B cell (primary cell): ENCODE data around the gene TENM4. TPM values are rescaled to one million over a fixed set of nuclear protein-coding genes. Genes with fewer than 3 reads are reported as not detected.

ENCODE experiments used
- ATAC-seq: fragments of 200-7000 bp; cut with Tn5 transposase; one replicate; pipeline ENCODE4 v1.10.0; 2021; ENCODE audit warnings: low read depth, mild to moderate bottlenecking, moderate number of reproducible peaks, moderate library complexity
- CTCF ChIA-PET: fragments of 350-600 bp; sonication (Branson Sonifier 250); formaldehyde crosslinking; loops from one replicate; lab custom pipeline; 2021; ENCODE audit warnings: antibody characterized with exemption, inconsistent platforms; lab: Charles Lee
- POLR2A ChIA-PET: fragments of 350-600 bp; sonication (Branson Sonifier 250); formaldehyde crosslinking; loops from one replicate; lab custom pipeline; 2021; ENCODE audit warnings: antibody characterized with exemption; lab: Charles Lee
- DNase-seq: peaks from one replicate; pipeline ENCODE4 v3.0.0; 2013
- H2AFZ ChIP-seq: 2 replicates; pipeline ENCODE4 v1.6.1; 2012; ENCODE audit warnings: mild to moderate bottlenecking, low read depth, low read length; ENCODE audit not compliant: insufficient read depth, poor library complexity, severe bottlenecking
- H3K27ac ChIP-seq, 2 donors: 1 replicate in 1 of 2; 2 replicates in 1 of 2; pipeline ENCODE4 v1.5.1; 2012 to 2013; ENCODE audit warnings: low read length in 2 of 2, mild to moderate bottlenecking in 2 of 2, moderate library complexity in 1 of 2
- H3K27me3 ChIP-seq, 4 experiments: fragments of 200-600 bp in 1 of 4; sonication (generic) in 1 of 4; replicated peaks in 1 of 4; 1 replicate in 2 of 4; 2 replicates in 2 of 4; pipeline versions ENCODE4 v1.6.1 to v1.7.0; 2013 to 2016; ENCODE audit warnings: low read length in 3 of 4, mild to moderate bottlenecking in 2 of 4, mixed read lengths in 1 of 4, moderate library complexity in 1 of 4; ENCODE audit not compliant: insufficient read depth in 4 of 4, control insufficient read depth in 3 of 4; ENCODE audit errors: control extremely low read depth in 1 of 4
- H3K36me3 ChIP-seq, 2 experiments: replicated peaks in 1 of 2; 1 replicate in 1 of 2; 2 replicates in 1 of 2; pipeline versions ENCODE4 v1.6.1 to v1.7.1; 2013; ENCODE audit warnings: low read length in 1 of 2; ENCODE audit not compliant: insufficient read depth in 2 of 2, control insufficient read depth in 1 of 2; ENCODE audit errors: control extremely low read depth in 1 of 2, extremely low read depth in 1 of 2
- H3K4me1 ChIP-seq, 2 donors: fragments of 200-600 bp in 1 of 2; sonication (generic) in 1 of 2; 1 replicate in 1 of 2; 2 replicates in 1 of 2; pipeline versions ENCODE4 v1.5.1 to v1.6.1; 2013 to 2017; ENCODE audit warnings: low read length in 2 of 2; ENCODE audit not compliant: control insufficient read depth in 2 of 2, insufficient read depth in 2 of 2
- H3K4me2 ChIP-seq: replicated peaks from 2 replicates; pipeline ENCODE3; 2012; ENCODE audit warnings: mild to moderate bottlenecking, low read depth, low read length; ENCODE audit not compliant: poor library complexity, severe bottlenecking
- H3K4me3 ChIP-seq, 5 experiments: fragments of 200-600 bp in 1 of 5; sonication (generic) in 1 of 5; 1 replicate in 3 of 5; 2 replicates in 2 of 5; pipeline versions ENCODE4 v1.5.1 to v1.7.0; 2011 to 2016; ENCODE audit warnings: low read length in 4 of 5, mild to moderate bottlenecking in 4 of 5, low read depth in 2 of 5, control low read depth in 1 of 5, moderate library complexity in 1 of 5; ENCODE audit not compliant: insufficient read depth in 1 of 5; ENCODE audit errors: control extremely low read depth in 1 of 5, extremely low read depth in 1 of 5
- H3K79me2 ChIP-seq: fragments of 200-600 bp; sonication (generic); one replicate; pipeline ENCODE4 v1.6.0; 2016; ENCODE audit warnings: low read length; ENCODE audit not compliant: control insufficient read depth, insufficient read depth
- H3K9ac ChIP-seq: fragments of 200-600 bp; sonication (generic); 2 replicates; pipeline ENCODE4 v1.6.1; 2017; ENCODE audit warnings: mild to moderate bottlenecking, low read length, moderate library complexity
- H3K9me3 ChIP-seq, 3 donors: one replicate each; pipeline versions ENCODE4 v1.6.1 to v1.7.1; 2013; ENCODE audit warnings: low read length in 2 of 3; ENCODE audit not compliant: control insufficient read depth in 2 of 3, insufficient read depth in 1 of 3; ENCODE audit errors: control extremely low read depth in 1 of 3
- H4K20me1 ChIP-seq: 2 replicates; pipeline ENCODE4 v1.6.0; 2012; ENCODE audit warnings: mild to moderate bottlenecking, low read length; ENCODE audit not compliant: insufficient read depth, control insufficient read depth, poor library complexity, severe bottlenecking
- H3K27ac Mint-ChIP-seq: one replicate; pipeline ENCODE4 v1.8.0; 2021; ENCODE audit warnings: mixed read lengths
- H3K27me3 Mint-ChIP-seq: one replicate; pipeline ENCODE4 v1.8.0; 2021; ENCODE audit warnings: mixed read lengths
- H3K4me1 Mint-ChIP-seq: one replicate; pipeline ENCODE4 v1.8.0; 2021; ENCODE audit warnings: mixed read lengths
- H3K4me3 Mint-ChIP-seq: one replicate; pipeline ENCODE4 v1.8.0; 2021; ENCODE audit warnings: mixed read lengths
- H3K9me3 Mint-ChIP-seq: one replicate; pipeline ENCODE4 v1.8.0; 2022; ENCODE audit warnings: mixed read lengths; ENCODE audit not compliant: insufficient read depth
- CTCF ChIP-seq: fragments of 200-600 bp; IDR thresholded peaks from one replicate; pipeline ENCODE4 v1.8.0; 2022; ENCODE audit warnings: antibody characterized with exemption, mild to moderate bottlenecking
- EZH2 ChIP-seq: IDR thresholded peaks from 2 replicates; pipeline ENCODE4 v1.6.1; 2012; ENCODE audit warnings: borderline replicate concordance, low read depth, mild to moderate bottlenecking, moderate library complexity, low read length; ENCODE audit not compliant: insufficient read depth, poor library complexity, severe bottlenecking
- WGBS: methylation state at CpG from one replicate; pipeline ENCODE4 v1.1.5; 2013; ENCODE audit warnings: missing lambda C conversion rate; ENCODE audit not compliant: insufficient coverage; 5-methylcytosine and 5-hydroxymethylcytosine counted together
- intact Hi-C: fragments of 100-400 bp; cut with micrococcal nuclease; formaldehyde crosslinking; loops from one replicate; pipeline ENCODE4 v1.10.0; 2022
- polyA plus RNA-seq: library from polyadenylated mRNA; depleted of rRNA; stranded (reverse); fragments of >200 nt; gene quantifications from 2 replicates; pipeline ENCODE4 v1.2.3, GENCODE V29; 2012
- total RNA-seq, 2 donors: library from RNA; stranded (reverse); fragments of 120-200 nt in 1 of 2; gene quantifications; 1 replicate in 1 of 2; 2 replicates in 1 of 2; pipeline versions ENCODE4 v1.2.3 to v1.2.4, GENCODE V29; 2013 to 2022

The TENM4 gene
- total and polyA plus RNA-seq, 2 donors (not counting 1 experiment from before 2014, with no cell fraction given) = 0.09 to 5.7 TPM

GRCh38 chr11:79340535-79340934 is 100.3 kb downstream of the TENM4 start:
- H2AFZ ChIP-seq = no peak overlapping the region
- ATAC-seq (no peak), DNase-seq (no peak)
- H4K20me1 ChIP-seq = no peaks in the 10 kb centered on the region
- no peaks in the 10 kb centered on the region for H3K79me2 ChIP-seq
- H3K27ac Mint-ChIP-seq = no peak overlapping the region
- CTCF ChIA-PET = no interaction called here
- no peak overlapping the region for H3K9ac ChIP-seq
- no peaks in the 10 kb centered on the region for H3K36me3 ChIP-seq
- H3K4me2 ChIP-seq = no peak overlapping the region
- no peak overlapping the region for H3K4me3 ChIP-seq
- H3K27me3 ChIP-seq = no peaks in the 10 kb centered on the region
- no peaks in the 10 kb centered on the region for H3K4me1 ChIP-seq
- H3K9me3 ChIP-seq = no peaks in the 10 kb centered on the region
- no peak overlapping the region for H3K4me3 Mint-ChIP-seq
- H3K27ac ChIP-seq = no peak overlapping the region
- H3K4me1 Mint-ChIP-seq = no peaks in the 10 kb centered on the region
- intact Hi-C loops = no loop called here
- TF ChIP-seq CTCF (no peak), EZH2 (no peak)
- H3K27me3 Mint-ChIP-seq = peaks cover 5% of the 10 kb centered on the region
- 61% methylated on average over 2 of the region's 3 CpGs for WGBS
- POLR2A ChIA-PET = no interaction called here
- H3K9me3 Mint-ChIP-seq = no peaks in the 10 kb centered on the region

GRCh38 chr11:79336797-79337517 is 103.9 kb downstream of the TENM4 start:
- no peak overlapping the region for H3K9ac ChIP-seq
- H4K20me1 ChIP-seq = no peaks in the 10 kb centered on the region
- CTCF ChIA-PET = no interaction called here
- H3K4me1 ChIP-seq = no peaks in the 10 kb centered on the region
- H3K36me3 ChIP-seq = no peaks in the 10 kb centered on the region
- Mint-ChIP-seq H3K9me3 (no peaks in the 10 kb centered on the region), H3K4me1 (no peaks in the 10 kb centered on the region), H3K27ac (no peak overlapping the region), H3K27me3 (peaks cover 5% of the 10 kb centered on the region), H3K4me3 (no peak overlapping the region)
- TF ChIP-seq CTCF = no peak
- no peak for TF ChIP-seq EZH2
- H3K4me3 ChIP-seq = no peak overlapping the region
- ATAC-seq (no peak), DNase-seq (no peak)
- no peak overlapping the region for H3K4me2 ChIP-seq
- intact Hi-C loops = no loop called here
- 84% methylated on average over 4 of the region's 6 CpGs for WGBS
- H2AFZ ChIP-seq = no peak overlapping the region
- no peaks in the 10 kb centered on the region for H3K9me3 ChIP-seq
- no peaks in the 10 kb centered on the region for H3K79me2 ChIP-seq
- no peaks in the 10 kb centered on the region for H3K27me3 ChIP-seq
- POLR2A ChIA-PET = no interaction called here
- no peak overlapping the region for H3K27ac ChIP-seq
